Spleen (tissue), 7 donors: ENCODE results near the gene ACSS3.

Experiments
- CTCF ChIP-seq, 11 experiments: fragments of 200-600 bp in 7 of 11; fragments of 450-650 bp in 4 of 11; sonication (generic) in 4 of 11; IDR thresholded peaks in 8 of 11; conservative IDR thresholded peaks in 3 of 11; 1 replicate in 7 of 11; 2 replicates in 4 of 11; pipeline versions ENCODE4 v1.4.0 to v1.8.0; 2016 to 2021; ENCODE audit warnings: antibody characterized with exemption in 11 of 11, inconsistent platforms in 4 of 11, mild to moderate bottlenecking in 1 of 11
- POLR2A ChIP-seq, 3 donors: fragments of 450-650 bp; IDR thresholded peaks; one replicate each; pipeline ENCODE4 v1.5.1; 2017; ENCODE audit warnings: antibody characterized with exemption in 3 of 3, mild to moderate bottlenecking in 1 of 3
- POLR2AphosphoS5 ChIP-seq, 3 donors: sonication (generic); formaldehyde crosslinking; IDR thresholded peaks; one replicate each; pipeline ENCODE4 v1.5.1; 2017; ENCODE audit warnings: antibody characterized with exemption in 3 of 3
- donor health status: DM: no; HTN: no; CAD: no; lungs with moderate emphysema.
- donor health status: DM: no; HTN: no; CAD: no.
- donor health status: DM: no; HTN: no; CAD: no.

- TF ChIP-seq POLR2A (IDR thresholded peaks at IDR 0.05): no peak
- TF ChIP-seq CTCF (IDR thresholded peaks at IDR 0.05 in 8 of 11, conservative IDR thresholded peaks at IDR 0.05 in 3 of 11): no peak
- TF ChIP-seq POLR2AphosphoS5 (IDR thresholded peaks at IDR 0.05): no peak
Measured at GRCh38 chr12:81147292-81147919, 69.5 kb downstream of the ACSS3 start.
